ENCODE data around the gene SCNN1G. TPM values are rescaled to one million over a fixed set of nuclear protein-coding genes. Genes with fewer than 3 reads are reported as not detected.

The SCNN1G gene
- total and polyA plus RNA-seq, 2 of the 13 experiments (the other 11 are each of a cell fraction or from before 2014, with no cell fraction given) = not detected

GRCh38 chr16:23240994-23241393, 58.4 kb downstream of the SCNN1G start (continued):
- TF ChIP-seq FOXC1 (CRISPR knock-in tag; IDR thresholded peaks at IDR 0.05; ENCODE audit: borderline replicate concordance) (no peak), PATZ1 (CRISPR knock-in tag; IDR thresholded peaks at IDR 0.05) (no peak), ZFP1 (CRISPR knock-in tag; IDR thresholded peaks at IDR 0.05) (no peak), ZNF234 (CRISPR knock-in tag; conservative IDR thresholded peaks at IDR 0.05) (no peak), ISL2 (CRISPR knock-in tag; IDR thresholded peaks at IDR 0.05) (peak; percentile 68; the same call in 1 of the 2 replicates), TFE3 (CRISPR knock-in tag; IDR thresholded peaks at IDR 0.05) (no peak), ZNF10 (CRISPR knock-in tag; IDR thresholded peaks at IDR 0.05; ENCODE audit: borderline replicate concordance, low read depth) (no peak), UBTF (CRISPR knock-in tag; IDR thresholded peaks at IDR 0.05) (no peak), ZNF512B (CRISPR knock-in tag; IDR thresholded peaks at IDR 0.05; ENCODE audit: borderline replicate concordance) (no peak), ZFP36L1 (CRISPR knock-in tag; IDR thresholded peaks at IDR 0.05) (no peak), ZSCAN31 (CRISPR knock-in tag; IDR thresholded peaks at IDR 0.05; ENCODE audit: low read depth) (no peak), KLF6 (CRISPR knock-in tag; IDR thresholded peaks at IDR 0.05) (no peak), CHCHD3 (CRISPR knock-in tag; IDR thresholded peaks at IDR 0.05) (no peak), ZBTB10 (CRISPR knock-in tag; IDR thresholded peaks at IDR 0.05; ENCODE audit: borderline replicate concordance) (no peak)

All from HepG2 (cell line).